ENCODE results near the gene CACNG4.

Gene CACNG4

GRCh38 chr17:66952031-66952524 is 12.4 kb upstream of the CACNG4 start:
- TF ChIP-seq CTCF (conservative IDR thresholded peaks at IDR 0.05; ENCODE audit: low read length) (no peak), EZH2phosphoT487 (IDR thresholded peaks at IDR 0.05; ENCODE audit: borderline replicate concordance) (no peak)
- Histone ChIP-seq H4K20me1 (ENCODE audit: insufficient read depth, low read length, poor library complexity, severe bottlenecking) (no peaks in the 10 kb centered on the region), H3K36me3 (ENCODE audit: insufficient read depth, low read length) (no peaks in the 10 kb centered on the region), H3F3A (ENCODE audit: low read depth) (no peaks in the 10 kb centered on the region), H3K27me3 (ENCODE audit: insufficient read depth, low read length, poor library complexity, severe bottlenecking) (no peaks in the 10 kb centered on the region), H3K79me2 (ENCODE audit: insufficient read depth, low read length) (no peaks in the 10 kb centered on the region), H2AFZ (ENCODE audit: low read length) (no peak overlapping the region), H3K4me2 (ENCODE audit: low read depth, low read length, poor library complexity, severe bottlenecking) (no peak overlapping the region), H3K9me2 (replicated peaks; ENCODE audit: low read depth, low read length) (no peaks in the 10 kb centered on the region), H3K9ac (ENCODE audit: low read depth, low read length, poor library complexity, severe bottlenecking) (no peak overlapping the region), H3K9me3 (ENCODE audit: insufficient read depth, low read depth, low read length) (no peaks in the 10 kb centered on the region), H3K4me3 (ENCODE audit: low read length, poor library complexity, severe bottlenecking) (no peak overlapping the region), H3K4me1 (ENCODE audit: insufficient read depth, low read length, poor library complexity, severe bottlenecking) (no peaks in the 10 kb centered on the region)

GRCh38 chr17:66952681-66953629 is 11.6 kb upstream of the CACNG4 start:
- Histone ChIP-seq H3K9me3 (ENCODE audit: insufficient read depth, low read depth, low read length) (no peaks in the 10 kb centered on the region), H3K79me2 (ENCODE audit: insufficient read depth, low read length) (no peaks in the 10 kb centered on the region), H3K36me3 (ENCODE audit: insufficient read depth, low read length) (no peaks in the 10 kb centered on the region), H3K27me3 (ENCODE audit: insufficient read depth, low read length, poor library complexity, severe bottlenecking) (no peaks in the 10 kb centered on the region), H2AFZ (ENCODE audit: low read length) (no peak overlapping the region), H3K4me2 (ENCODE audit: low read depth, low read length, poor library complexity, severe bottlenecking) (no peak overlapping the region), H3F3A (ENCODE audit: low read depth) (no peaks in the 10 kb centered on the region), H3K9ac (ENCODE audit: low read depth, low read length, poor library complexity, severe bottlenecking) (no peak overlapping the region), H3K9me2 (replicated peaks; ENCODE audit: low read depth, low read length) (no peaks in the 10 kb centered on the region), H3K4me1 (ENCODE audit: insufficient read depth, low read length, poor library complexity, severe bottlenecking) (no peaks in the 10 kb centered on the region), H3K4me3 (ENCODE audit: low read length, poor library complexity, severe bottlenecking) (no peak overlapping the region), H4K20me1 (ENCODE audit: insufficient read depth, low read length, poor library complexity, severe bottlenecking) (no peaks in the 10 kb centered on the region)
- TF ChIP-seq CTCF (conservative IDR thresholded peaks at IDR 0.05; ENCODE audit: low read length), result no peak
- TF ChIP-seq EZH2phosphoT487 (IDR thresholded peaks at IDR 0.05; ENCODE audit: borderline replicate concordance), result no peak

- Histone ChIP-seq H2AFZ (ENCODE audit: low read length) (no peak overlapping the region), H3K9ac (ENCODE audit: low read depth, low read length, poor library complexity, severe bottlenecking) (no peak overlapping the region), H3K9me2 (replicated peaks; ENCODE audit: low read depth, low read length) (no peaks in the 10 kb centered on the region), H3K36me3 (ENCODE audit: insufficient read depth, low read length) (no peaks in the 10 kb centered on the region), H3K27me3 (ENCODE audit: insufficient read depth, low read length, poor library complexity, severe bottlenecking) (no peaks in the 10 kb centered on the region), H4K20me1 (ENCODE audit: insufficient read depth, low read length, poor library complexity, severe bottlenecking) (no peaks in the 10 kb centered on the region), H3K9me3 (ENCODE audit: insufficient read depth, low read depth, low read length) (no peaks in the 10 kb centered on the region), H3K4me1 (ENCODE audit: insufficient read depth, low read length, poor library complexity, severe bottlenecking) (no peaks in the 10 kb centered on the region), H3K4me2 (ENCODE audit: low read depth, low read length, poor library complexity, severe bottlenecking) (no peak overlapping the region), H3K4me3 (ENCODE audit: low read length, poor library complexity, severe bottlenecking) (no peak overlapping the region), H3K79me2 (ENCODE audit: insufficient read depth, low read length) (no peaks in the 10 kb centered on the region), H3F3A (ENCODE audit: low read depth) (no peaks in the 10 kb centered on the region)
- TF ChIP-seq CTCF (conservative IDR thresholded peaks at IDR 0.05; ENCODE audit: low read length) (no peak), EZH2phosphoT487 (IDR thresholded peaks at IDR 0.05; ENCODE audit: borderline replicate concordance) (no peak)
Measured at GRCh38 chr17:66953630-66954020, 10.9 kb upstream of the CACNG4 start.
